DND-41 (cell line): Measurements from ENCODE around the gene PLXNA4.

Source experiments
- EZH2 ChIP-seq: IDR thresholded peaks from 3 replicates; pipeline ENCODE4 v1.6.1; 2012; ENCODE audit warnings: borderline replicate concordance, low read depth, mild to moderate bottlenecking, moderate library complexity, low read length, inconsistent platforms; ENCODE audit not compliant: severe bottlenecking
- TF ChIP-seq, protein P1 (sequence below): IDR thresholded peaks from 2 replicates; pipeline ENCODE4 v1.5.1; 2012; ENCODE audit warnings: borderline replicate concordance, low read length, moderate library complexity, mild to moderate bottlenecking; ENCODE audit not compliant: poor library complexity, severe bottlenecking; ENCODE audit errors: extremely low read depth

DNA sequence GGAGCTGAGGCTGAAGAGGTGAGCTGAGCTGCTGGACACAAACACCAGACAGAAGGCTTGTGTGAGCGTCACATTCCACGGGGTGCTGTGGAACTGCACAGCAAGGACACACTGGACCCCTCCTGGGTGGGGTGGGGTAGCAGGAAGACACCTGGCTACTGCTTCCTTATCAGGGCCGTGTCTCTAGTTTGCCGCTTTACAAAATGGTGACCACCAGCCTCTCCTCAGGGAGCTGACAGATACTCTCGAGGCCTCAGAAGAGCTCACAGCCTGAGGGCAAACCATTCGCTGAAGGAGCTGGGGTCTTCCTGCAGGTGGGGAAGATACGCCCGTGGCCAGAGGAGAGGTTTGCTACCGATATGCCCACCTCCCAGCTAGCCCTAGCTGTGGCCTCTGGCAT, 461.9 kb downstream of the PLXNA4 start:
- TF ChIP-seq, protein P1, sequence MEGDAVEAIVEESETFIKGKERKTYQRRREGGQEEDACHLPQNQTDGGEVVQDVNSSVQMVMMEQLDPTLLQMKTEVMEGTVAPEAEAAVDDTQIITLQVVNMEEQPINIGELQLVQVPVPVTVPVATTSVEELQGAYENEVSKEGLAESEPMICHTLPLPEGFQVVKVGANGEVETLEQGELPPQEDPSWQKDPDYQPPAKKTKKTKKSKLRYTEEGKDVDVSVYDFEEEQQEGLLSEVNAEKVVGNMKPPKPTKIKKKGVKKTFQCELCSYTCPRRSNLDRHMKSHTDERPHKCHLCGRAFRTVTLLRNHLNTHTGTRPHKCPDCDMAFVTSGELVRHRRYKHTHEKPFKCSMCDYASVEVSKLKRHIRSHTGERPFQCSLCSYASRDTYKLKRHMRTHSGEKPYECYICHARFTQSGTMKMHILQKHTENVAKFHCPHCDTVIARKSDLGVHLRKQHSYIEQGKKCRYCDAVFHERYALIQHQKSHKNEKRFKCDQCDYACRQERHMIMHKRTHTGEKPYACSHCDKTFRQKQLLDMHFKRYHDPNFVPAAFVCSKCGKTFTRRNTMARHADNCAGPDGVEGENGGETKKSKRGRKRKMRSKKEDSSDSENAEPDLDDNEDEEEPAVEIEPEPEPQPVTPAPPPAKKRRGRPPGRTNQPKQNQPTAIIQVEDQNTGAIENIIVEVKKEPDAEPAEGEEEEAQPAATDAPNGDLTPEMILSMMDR: no peak
- TF ChIP-seq EZH2: no peak
